HEK293 (cell line): ENCODE data around the gene JUND.

Experiments used
- GFI1B ChIP-seq: fragments of 450-650 bp; formaldehyde crosslinking; IDR thresholded peaks from 2 replicates; pipeline ENCODE4 v1.5.1; 2016; ENCODE audit warnings: missing biosample characterization, missing genetic modification characterization
- GLI2 ChIP-seq: fragments of 450-650 bp; formaldehyde crosslinking; IDR thresholded peaks from 2 replicates; pipeline ENCODE4; 2017; ENCODE audit warnings: missing biosample characterization, missing genetic modification characterization, low read depth, borderline replicate concordance
- OSR2 ChIP-seq: fragments of 450-650 bp; formaldehyde crosslinking; IDR thresholded peaks from 2 replicates; pipeline ENCODE4 v1.5.1; 2016; ENCODE audit warnings: missing biosample characterization, missing genetic modification characterization
- OVOL3 ChIP-seq: fragments of 450-650 bp; formaldehyde crosslinking; IDR thresholded peaks from 2 replicates; pipeline ENCODE4 v1.5.1; 2016; ENCODE audit warnings: missing biosample characterization, missing genetic modification characterization
- SP3 ChIP-seq: fragments of 450-650 bp; formaldehyde crosslinking; IDR thresholded peaks from 2 replicates; pipeline ENCODE4 v1.5.1; 2016; ENCODE audit warnings: missing biosample characterization, missing genetic modification characterization
- TRIM28 ChIP-seq: IDR thresholded peaks from 2 replicates; pipeline ENCODE4 v1.6.1; 2011; ENCODE audit warnings: low read length, control low read depth, borderline replicate concordance
- ZBTB10 ChIP-seq: fragments of 450-650 bp; formaldehyde crosslinking; IDR thresholded peaks from 2 replicates; pipeline ENCODE4 v1.5.1; 2016; ENCODE audit warnings: missing biosample characterization, missing genetic modification characterization
- ZBTB17 ChIP-seq: fragments of 450-650 bp; formaldehyde crosslinking; IDR thresholded peaks from 2 replicates; pipeline ENCODE4 v1.5.1; 2016; ENCODE audit warnings: missing biosample characterization, missing genetic modification characterization
- ZBTB26 ChIP-seq: fragments of 450-650 bp; formaldehyde crosslinking; optimal IDR thresholded peaks from 2 replicates; pipeline ENCODE3; 2016; ENCODE audit warnings: missing biosample characterization, mild to moderate bottlenecking, missing genetic modification characterization
- ZBTB48 ChIP-seq: fragments of 450-650 bp; formaldehyde crosslinking; IDR thresholded peaks from 2 replicates; pipeline ENCODE4 v1.5.1; 2016; ENCODE audit warnings: missing biosample characterization, missing genetic modification characterization
- ZIC2 ChIP-seq: fragments of 450-650 bp; formaldehyde crosslinking; IDR thresholded peaks from 2 replicates; pipeline ENCODE4 v1.5.1; 2016; ENCODE audit warnings: missing biosample characterization, missing genetic modification characterization
- ZNF114 ChIP-seq: fragments of 450-650 bp; formaldehyde crosslinking; IDR thresholded peaks from 2 replicates; pipeline ENCODE4 v1.5.0; 2017; ENCODE audit warnings: missing biosample characterization, missing genetic modification characterization
- ZNF138 ChIP-seq: fragments of 450-650 bp; formaldehyde crosslinking; IDR thresholded peaks from 2 replicates; pipeline ENCODE4 v1.5.1; 2016; ENCODE audit warnings: missing biosample characterization, missing genetic modification characterization, borderline replicate concordance
- ZNF146 ChIP-seq: fragments of 450-650 bp; formaldehyde crosslinking; IDR thresholded peaks from 2 replicates; pipeline ENCODE4 v1.5.1; 2016; ENCODE audit warnings: missing biosample characterization, missing genetic modification characterization
- ZNF157 ChIP-seq: fragments of 450-650 bp; formaldehyde crosslinking; IDR thresholded peaks from 2 replicates; pipeline ENCODE4 v1.5.1; 2016; ENCODE audit warnings: missing biosample characterization, missing genetic modification characterization
- ZNF214 ChIP-seq: fragments of 450-650 bp; formaldehyde crosslinking; IDR thresholded peaks from 2 replicates; pipeline ENCODE4 v1.5.1; 2017; ENCODE audit warnings: missing biosample characterization, mild to moderate bottlenecking, missing genetic modification characterization, borderline replicate concordance
- ZNF23 ChIP-seq: fragments of 450-650 bp; formaldehyde crosslinking; IDR thresholded peaks from 2 replicates; pipeline ENCODE4 v1.5.1; 2016; ENCODE audit warnings: missing biosample characterization, missing genetic modification characterization, borderline replicate concordance
- ZNF362 ChIP-seq: fragments of 450-650 bp; formaldehyde crosslinking; IDR thresholded peaks from 2 replicates; pipeline ENCODE4 v1.5.1; 2016; ENCODE audit warnings: missing biosample characterization, missing genetic modification characterization
- ZNF391 ChIP-seq: fragments of 450-650 bp; formaldehyde crosslinking; IDR thresholded peaks from 2 replicates; pipeline ENCODE4 v1.5.1; 2016; ENCODE audit warnings: low read depth, missing biosample characterization, missing genetic modification characterization, borderline replicate concordance
- ZNF510 ChIP-seq: fragments of 450-650 bp; formaldehyde crosslinking; IDR thresholded peaks from 2 replicates; pipeline ENCODE4 v1.5.1; 2018; ENCODE audit warnings: mild to moderate bottlenecking, missing genetic modification characterization, missing biosample characterization; ENCODE audit not compliant: insufficient replicate concordance
- ZNF521 ChIP-seq: fragments of 450-650 bp; formaldehyde crosslinking; IDR thresholded peaks from 2 replicates; pipeline ENCODE4 v1.5.1; 2017; ENCODE audit warnings: missing biosample characterization, mild to moderate bottlenecking, missing genetic modification characterization
- ZNF621 ChIP-seq: fragments of 450-650 bp; formaldehyde crosslinking; IDR thresholded peaks from 2 replicates; pipeline ENCODE4 v1.5.1; 2017; ENCODE audit warnings: missing biosample characterization, missing genetic modification characterization
- ZNF645 ChIP-seq: fragments of 450-650 bp; formaldehyde crosslinking; IDR thresholded peaks from 2 replicates; pipeline ENCODE4; 2016; ENCODE audit warnings: missing biosample characterization, missing genetic modification characterization
- ZNF768 ChIP-seq: fragments of 450-650 bp; formaldehyde crosslinking; IDR thresholded peaks from 2 replicates; pipeline ENCODE4 v1.5.1; 2018; ENCODE audit warnings: missing biosample characterization, mild to moderate bottlenecking, missing genetic modification characterization
- ZNF837 ChIP-seq: fragments of 450-650 bp; formaldehyde crosslinking; IDR thresholded peaks from 2 replicates; pipeline ENCODE4 v1.5.1; 2016; ENCODE audit warnings: missing biosample characterization, missing genetic modification characterization
- TF ChIP-seq, protein P1 (sequence below): fragments of 450-650 bp; formaldehyde crosslinking; IDR thresholded peaks from 2 replicates; pipeline ENCODE4 v1.5.1; 2016; ENCODE audit warnings: missing biosample characterization, missing genetic modification characterization, borderline replicate concordance
- TF ChIP-seq, protein P2 (sequence below): fragments of 450-650 bp; formaldehyde crosslinking; IDR thresholded peaks from 2 replicates; pipeline ENCODE4 v1.5.1; 2017; ENCODE audit warnings: missing biosample characterization, missing genetic modification characterization

JUND gene

DNA sequence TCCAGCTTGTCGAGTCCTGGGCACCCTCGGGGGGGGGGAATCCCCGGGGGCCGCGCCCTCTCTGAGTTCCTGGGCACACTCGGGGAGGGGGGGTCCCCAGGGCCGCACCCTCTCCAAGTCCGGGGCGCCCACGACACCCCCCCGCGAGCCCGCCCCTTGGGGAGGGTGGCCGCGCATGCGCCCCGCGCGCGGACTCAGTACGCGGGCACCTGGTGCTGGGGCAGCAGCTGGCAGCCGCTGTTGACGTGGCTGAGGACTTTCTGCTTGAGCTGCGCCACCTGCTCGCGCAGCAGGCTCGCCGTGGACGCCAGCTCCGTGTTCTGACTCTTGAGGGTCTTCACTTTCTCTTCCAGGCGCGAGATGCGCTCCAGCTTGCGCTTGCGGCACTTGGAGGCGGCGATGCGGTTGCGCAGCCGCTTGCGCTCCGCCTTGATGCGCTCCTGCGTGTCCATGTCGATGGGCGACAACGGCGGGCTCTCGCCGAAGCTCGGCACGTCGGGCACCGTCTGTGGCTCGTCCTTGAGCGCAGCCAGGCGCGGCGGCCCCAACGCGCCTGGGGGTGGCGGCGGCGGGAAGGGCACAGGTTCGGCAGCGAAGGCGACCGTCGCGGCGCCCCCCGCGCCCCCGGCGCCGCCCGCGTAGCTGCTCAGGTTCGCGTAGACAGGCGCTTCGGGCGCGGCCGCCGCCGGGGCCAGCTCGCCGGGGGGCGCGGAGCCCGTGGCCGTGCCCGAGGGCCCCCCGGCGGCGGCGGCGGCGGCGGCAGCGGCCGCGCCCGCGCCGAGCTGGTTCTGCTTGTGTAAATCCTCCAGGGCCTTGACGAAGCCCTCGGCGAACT, 958 bp downstream of the JUND start (continued):
- TF ChIP-seq, protein P1, sequence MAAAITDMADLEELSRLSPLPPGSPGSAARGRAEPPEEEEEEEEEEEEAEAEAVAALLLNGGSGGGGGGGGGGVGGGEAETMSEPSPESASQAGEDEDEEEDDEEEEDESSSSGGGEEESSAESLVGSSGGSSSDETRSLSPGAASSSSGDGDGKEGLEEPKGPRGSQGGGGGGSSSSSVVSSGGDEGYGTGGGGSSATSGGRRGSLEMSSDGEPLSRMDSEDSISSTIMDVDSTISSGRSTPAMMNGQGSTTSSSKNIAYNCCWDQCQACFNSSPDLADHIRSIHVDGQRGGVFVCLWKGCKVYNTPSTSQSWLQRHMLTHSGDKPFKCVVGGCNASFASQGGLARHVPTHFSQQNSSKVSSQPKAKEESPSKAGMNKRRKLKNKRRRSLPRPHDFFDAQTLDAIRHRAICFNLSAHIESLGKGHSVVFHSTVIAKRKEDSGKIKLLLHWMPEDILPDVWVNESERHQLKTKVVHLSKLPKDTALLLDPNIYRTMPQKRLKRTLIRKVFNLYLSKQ: no peak
- TF ChIP-seq OVOL3 (tag by site-specific recombination): 0 out of 2 replicates have a peak, but pooled peaks have one; percentile 32
- no peak for TF ChIP-seq OSR2 (tag by site-specific recombination)
- TF ChIP-seq ZNF138: no peak
- no peak for TF ChIP-seq GFI1B (tag by site-specific recombination)
- peak; percentile 93; the same call in 1 of the 2 replicates for TF ChIP-seq ZBTB10 (tag by site-specific recombination)
- no peak for TF ChIP-seq ZNF521 (tag by site-specific recombination)
- no peak for TF ChIP-seq ZNF214 (tag by site-specific recombination)
- 0 out of 2 replicates have a peak, but pooled peaks have one; percentile 34 for TF ChIP-seq ZIC2 (tag by site-specific recombination)
- TF ChIP-seq ZNF645 (tag by site-specific recombination): peak; percentile 100
- TF ChIP-seq TRIM28: no peak
- no peak for TF ChIP-seq ZNF157 (tag by site-specific recombination)
- TF ChIP-seq ZNF23 (tag by site-specific recombination): no peak
- no peak for TF ChIP-seq ZNF621 (tag by site-specific recombination)
- TF ChIP-seq ZNF362: no peak
- TF ChIP-seq, protein P2, sequence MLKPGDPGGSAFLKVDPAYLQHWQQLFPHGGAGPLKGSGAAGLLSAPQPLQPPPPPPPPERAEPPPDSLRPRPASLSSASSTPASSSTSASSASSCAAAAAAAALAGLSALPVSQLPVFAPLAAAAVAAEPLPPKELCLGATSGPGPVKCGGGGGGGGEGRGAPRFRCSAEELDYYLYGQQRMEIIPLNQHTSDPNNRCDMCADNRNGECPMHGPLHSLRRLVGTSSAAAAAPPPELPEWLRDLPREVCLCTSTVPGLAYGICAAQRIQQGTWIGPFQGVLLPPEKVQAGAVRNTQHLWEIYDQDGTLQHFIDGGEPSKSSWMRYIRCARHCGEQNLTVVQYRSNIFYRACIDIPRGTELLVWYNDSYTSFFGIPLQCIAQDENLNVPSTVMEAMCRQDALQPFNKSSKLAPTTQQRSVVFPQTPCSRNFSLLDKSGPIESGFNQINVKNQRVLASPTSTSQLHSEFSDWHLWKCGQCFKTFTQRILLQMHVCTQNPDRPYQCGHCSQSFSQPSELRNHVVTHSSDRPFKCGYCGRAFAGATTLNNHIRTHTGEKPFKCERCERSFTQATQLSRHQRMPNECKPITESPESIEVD (tag by site-specific recombination): no peak
- no peak for TF ChIP-seq ZNF114 (tag by site-specific recombination)
- TF ChIP-seq ZNF391 (tag by site-specific recombination): peak; percentile 68; the same call in 1 of the 2 replicates
- peak; percentile 78 for TF ChIP-seq ZNF837 (tag by site-specific recombination)
- no peak for TF ChIP-seq ZNF768
- peak; percentile 97 for TF ChIP-seq ZBTB26
- TF ChIP-seq ZNF510 (tag by site-specific recombination): no peak
- no peak for TF ChIP-seq ZBTB17 (tag by site-specific recombination)
- peak; percentile 50 for TF ChIP-seq SP3 (tag by site-specific recombination)
- no peak for TF ChIP-seq ZBTB48 (tag by site-specific recombination)
- TF ChIP-seq ZNF146: 0 out of 2 replicates have a peak, but pooled peaks have one; percentile 29
- no peak for TF ChIP-seq GLI2 (tag by site-specific recombination)
